Mammary microvascular endothelial cell (primary cell): Measurements from ENCODE around the gene SYT13. TPM values are rescaled to one million over a fixed set of nuclear protein-coding genes. Genes with fewer than 3 reads are reported as not detected.

Source experiments
- total RNA-seq: library from RNA; depleted of rRNA; stranded (reverse); fragments of >200 nt; gene quantifications from 2 replicates; pipeline ENCODE4 v1.2.3, GENCODE V29; 2015

Gene SYT13
- total RNA-seq = not detected in 2 replicates

GRCh38 chr11:45285930-45286632, at the start of gene SYT13:
TSS of gene SYT13 (minus strand) at chr11:45286341. CDS start at chr11:45286207, 134 bp downstream.

Other genes with a start within 250 kb of the SYT13 start
- gene PRDM11, start 139.7 kb downstream of the SYT13 start, total RNA-seq = 4.2 and 5.2 TPM in 2 replicates